Superior temporal gyrus (tissue), 1 donor: Measurements from ENCODE around the gene KBTBD8.
A peak's percentile ranks its signal among the peaks of the same experiment; 100 is the strongest.

ENCODE experiments used
- DNase-seq: peaks from one replicate; pipeline ENCODE4 v3.0.0-alpha.2; 2016; ENCODE audit errors: extremely low spot score

KBTBD8 gene, protein sequence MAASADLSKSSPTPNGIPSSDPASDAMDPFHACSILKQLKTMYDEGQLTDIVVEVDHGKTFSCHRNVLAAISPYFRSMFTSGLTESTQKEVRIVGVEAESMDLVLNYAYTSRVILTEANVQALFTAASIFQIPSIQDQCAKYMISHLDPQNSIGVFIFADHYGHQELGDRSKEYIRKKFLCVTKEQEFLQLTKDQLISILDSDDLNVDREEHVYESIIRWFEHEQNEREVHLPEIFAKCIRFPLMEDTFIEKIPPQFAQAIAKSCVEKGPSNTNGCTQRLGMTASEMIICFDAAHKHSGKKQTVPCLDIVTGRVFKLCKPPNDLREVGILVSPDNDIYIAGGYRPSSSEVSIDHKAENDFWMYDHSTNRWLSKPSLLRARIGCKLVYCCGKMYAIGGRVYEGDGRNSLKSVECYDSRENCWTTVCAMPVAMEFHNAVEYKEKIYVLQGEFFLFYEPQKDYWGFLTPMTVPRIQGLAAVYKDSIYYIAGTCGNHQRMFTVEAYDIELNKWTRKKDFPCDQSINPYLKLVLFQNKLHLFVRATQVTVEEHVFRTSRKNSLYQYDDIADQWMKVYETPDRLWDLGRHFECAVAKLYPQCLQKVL

DNA sequence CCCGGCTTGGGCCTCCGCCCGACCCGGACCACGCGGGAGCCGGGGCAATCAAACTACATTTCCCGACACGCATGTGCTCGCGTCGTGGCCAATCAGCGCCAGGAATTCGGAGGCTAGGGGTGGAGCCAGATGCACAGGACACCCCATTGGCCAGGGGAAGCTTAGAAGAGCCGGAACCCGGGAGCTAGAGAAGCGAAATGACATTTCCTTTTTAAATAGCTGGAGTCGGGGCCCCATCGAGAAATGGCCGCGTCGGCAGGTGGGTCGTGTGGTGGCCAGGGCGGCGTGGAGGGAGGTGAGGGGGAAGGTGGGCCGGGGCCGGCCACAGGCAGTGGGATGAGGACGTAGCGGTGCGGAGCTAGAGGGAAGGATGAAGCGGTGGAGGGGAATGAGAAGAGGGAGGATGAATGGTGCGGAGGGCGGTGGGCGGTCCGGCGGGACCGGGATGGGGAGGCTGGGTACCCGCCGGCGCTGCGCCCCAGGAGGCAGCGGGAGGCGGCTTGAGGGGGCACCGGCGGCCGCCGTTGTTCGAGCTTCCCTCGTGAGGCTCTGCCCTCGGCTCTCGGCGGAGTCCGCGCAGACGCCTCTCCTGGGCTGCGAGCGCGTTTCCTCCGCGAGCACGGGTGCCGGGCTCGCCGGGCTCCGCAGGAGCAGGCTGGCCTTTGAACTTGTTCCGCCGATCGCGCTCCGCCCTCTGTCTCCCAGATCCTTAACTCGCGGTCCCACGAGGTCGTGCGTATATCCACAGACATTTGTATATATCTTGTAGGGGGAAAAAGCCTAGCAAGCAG lies at the start of gene KBTBD8:
Gene KBTBD8 (plus strand): TSS at position 195 of the 791 bp plus-strand sequence. CDS start 49 bp downstream, at position 244.
- DNase-seq: peak; percentile 100

DNA sequence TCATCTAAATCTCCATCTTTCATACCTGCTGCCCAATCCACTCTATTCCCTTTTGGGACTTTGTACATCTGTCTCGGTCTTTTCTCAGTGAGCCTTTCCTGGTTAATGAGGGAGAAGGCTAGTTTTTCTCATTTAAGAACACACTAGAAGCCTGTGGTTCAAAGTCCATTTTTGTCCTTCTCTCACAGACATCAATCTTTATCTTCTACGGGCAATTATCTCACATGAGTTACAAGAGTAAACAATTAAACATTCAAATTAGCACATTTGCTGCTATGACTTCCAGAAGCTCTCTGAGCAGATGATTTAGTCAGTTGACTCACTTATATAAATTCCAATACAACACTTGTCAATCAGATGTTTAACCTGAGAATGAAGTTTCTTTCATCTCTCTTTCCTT lies 49.3 kb upstream of the KBTBD8 start:
- DNase-seq: no peak

DNA sequence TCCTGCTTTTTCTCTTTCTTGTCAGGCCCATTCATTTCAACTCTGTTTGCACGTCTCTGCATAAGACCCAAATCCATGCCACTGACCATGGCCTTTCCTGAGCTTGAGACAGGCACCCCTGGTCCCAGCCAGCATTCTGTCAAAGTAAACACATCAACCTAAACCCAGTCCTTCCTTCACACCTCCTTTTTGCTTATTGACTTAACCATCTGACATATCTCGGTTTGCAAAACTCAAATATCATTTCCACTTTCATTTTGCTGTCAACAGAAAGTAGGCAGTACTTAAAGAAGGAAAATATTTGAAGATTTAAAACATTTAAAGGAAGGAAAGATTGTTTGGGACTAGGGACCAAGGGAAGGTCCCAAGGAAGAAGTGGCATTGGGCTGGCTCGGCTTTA lies 48.2 kb upstream of the KBTBD8 start:
- DNase-seq: no peak

DNA sequence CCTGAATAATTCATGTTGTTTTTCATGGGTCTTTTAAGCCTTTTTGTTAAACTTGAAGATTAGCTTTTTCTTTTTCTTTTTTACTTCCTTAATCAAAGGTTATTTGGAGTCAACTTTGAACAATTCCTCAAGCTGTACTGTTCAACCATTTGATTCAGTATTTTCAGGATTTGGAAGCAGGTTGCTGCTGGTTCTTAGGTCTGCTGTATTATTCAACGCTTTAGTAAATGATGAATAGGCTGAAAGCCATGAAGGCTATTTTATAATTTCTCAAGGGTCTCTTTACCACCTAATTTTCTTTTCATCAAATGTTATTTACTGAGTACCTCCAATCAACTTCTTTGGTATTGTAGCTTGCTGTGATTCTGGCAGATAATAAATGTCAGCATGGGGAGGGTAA lies 45.8 kb upstream of the KBTBD8 start:
- no peak for DNase-seq

DNA sequence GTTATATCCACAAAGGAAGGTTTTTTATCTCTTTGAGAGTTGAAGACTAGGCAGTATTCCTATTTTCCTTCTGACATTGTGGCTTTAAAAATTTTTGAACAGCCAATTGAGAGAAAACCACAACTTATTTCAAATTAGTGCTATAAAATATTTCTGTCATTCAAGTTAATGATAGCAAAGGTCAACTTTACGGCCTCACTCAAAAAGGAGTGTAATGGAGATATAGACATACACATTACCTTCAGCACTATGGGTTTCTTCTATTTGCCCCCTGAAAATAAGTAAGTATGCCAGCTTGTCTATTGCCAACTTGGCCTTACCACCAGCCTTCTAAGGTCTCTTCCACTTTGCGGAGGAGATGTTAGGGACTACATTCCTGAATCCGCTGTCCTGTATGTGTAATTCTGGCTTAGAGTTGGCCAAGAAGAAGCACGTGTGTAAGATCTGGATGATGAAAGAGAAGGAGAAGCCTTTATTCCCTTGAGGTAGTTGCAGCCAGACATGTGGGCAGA lies 44.1 kb upstream of the KBTBD8 start:
- no peak for DNase-seq

DNA sequence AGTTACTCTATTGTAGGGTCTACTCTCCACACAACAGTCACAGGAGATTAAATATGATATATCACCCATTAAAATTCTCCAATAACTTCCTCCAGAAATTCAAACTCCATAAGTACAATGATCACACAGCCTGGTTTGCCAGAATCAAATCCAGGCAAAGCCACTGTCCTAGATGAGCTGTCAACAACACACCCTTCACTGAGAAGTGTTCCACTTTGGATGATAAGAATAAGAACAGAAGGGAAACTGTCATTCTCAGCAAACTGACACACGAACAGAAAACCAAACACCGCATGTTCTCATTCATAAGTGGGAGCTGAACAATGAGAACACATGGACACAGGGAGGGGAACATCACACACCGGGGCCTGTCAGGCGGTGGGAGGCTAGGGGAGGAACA lies 41.4 kb upstream of the KBTBD8 start:
- no peak for DNase-seq

DNA sequence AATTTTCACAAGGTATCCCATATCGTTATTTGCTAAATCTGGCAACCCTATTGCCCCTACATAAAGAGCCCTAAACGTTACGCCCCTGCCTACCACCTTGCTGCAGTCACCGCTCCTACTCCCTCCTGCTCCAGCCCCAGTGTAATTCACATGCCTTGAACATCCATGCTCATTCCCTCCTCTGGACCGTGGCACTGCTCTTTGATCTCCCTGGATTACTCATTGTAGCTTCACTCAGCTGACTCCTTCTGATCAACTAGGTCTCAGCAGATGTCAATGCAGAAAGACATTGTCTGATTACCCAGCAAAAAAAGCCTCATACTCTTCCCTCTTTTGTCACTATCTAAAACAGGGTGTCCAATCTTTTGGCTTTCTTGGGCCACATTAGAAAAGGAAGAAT lies 40.7 kb upstream of the KBTBD8 start:
- no peak for DNase-seq

DNA sequence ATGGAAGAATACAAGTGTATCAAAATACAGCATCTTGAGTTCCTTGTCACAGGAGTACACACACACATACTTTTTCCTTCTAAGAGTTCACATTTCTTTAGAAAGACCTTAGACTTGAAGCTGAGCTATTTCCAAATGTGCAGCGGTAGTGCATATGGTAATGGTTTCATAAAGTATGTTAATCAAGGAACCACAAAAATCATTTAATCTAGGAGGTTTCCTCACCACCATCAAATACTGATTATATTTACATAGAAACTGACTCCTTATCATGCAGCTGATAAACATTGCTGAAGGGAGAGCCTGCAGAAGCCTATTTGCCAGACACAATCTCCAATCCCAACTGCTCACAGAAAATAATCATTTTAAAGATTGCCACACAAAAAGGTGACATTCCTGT lies 40.0 kb upstream of the KBTBD8 start:
- no peak for DNase-seq

DNA sequence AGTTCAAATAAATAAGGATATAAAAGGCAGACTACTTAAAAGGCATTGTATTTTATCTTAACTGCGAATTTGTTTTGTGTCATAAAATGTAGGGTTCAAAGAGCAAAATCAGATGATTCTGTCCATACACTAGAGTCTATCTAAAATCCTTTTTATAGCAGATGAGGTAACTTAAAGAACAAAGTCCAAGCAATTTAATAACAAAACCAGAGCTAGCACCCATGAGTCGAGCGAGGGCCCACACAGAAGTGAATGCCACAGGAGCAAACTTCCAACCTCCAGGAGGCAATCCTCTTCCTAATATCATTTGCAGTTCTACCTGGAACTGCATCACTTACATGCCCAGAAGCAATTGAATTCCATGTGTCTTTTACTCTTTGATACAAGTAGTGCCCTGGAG lies 35.4 kb upstream of the KBTBD8 start:
- no peak for DNase-seq

DNA sequence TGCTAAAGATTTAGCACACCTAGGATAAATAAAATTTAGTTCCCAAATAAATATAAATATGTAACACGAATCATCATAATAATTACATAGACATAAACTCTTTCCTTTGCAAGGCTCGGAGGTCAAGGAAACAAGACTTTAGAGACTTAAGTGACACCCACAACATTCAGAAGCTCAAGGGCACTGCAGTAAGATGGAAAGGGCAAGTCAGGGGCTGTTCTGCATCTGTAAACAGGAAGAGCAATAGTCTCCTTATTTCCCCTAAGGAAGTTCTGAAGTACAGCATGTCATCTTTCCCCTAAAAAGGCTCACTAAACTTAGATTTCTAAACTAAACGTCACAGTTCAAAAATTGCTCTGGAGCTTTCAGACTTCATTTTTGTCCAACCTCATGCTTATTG lies 26.9 kb upstream of the KBTBD8 start:
- DNase-seq: no peak

DNA sequence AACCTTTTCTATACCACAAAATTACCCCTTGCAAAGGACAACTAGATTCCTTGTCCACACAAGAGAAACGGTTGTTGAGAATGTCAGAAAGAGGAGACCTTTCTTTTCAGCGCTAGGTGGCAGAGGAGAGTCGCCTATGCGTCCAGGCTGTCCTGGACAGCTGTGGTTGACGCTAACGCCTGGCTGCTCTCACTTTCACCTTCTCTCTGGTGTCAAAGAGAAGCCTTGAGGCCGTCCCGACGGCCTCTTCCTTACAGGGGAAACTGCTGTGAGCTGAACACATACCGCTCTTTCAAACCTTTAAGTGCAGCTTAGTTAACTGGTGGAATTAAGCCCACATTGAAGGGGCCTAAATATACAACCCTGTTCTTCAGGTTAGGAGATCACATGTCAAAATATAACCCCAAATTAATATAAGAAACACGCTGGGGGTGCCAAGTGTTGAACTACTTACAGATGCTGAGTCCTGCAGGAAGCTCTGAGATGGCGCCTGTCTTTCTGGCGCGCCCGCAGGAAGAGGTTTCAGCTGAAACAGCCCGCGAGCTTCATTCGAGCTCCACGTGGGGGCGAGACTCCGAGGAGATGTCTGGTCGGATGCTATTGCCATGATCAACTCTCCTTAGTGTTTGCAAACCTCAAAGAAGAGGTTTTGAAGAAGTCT lies 26.1 kb upstream of the KBTBD8 start:
- peak; percentile 91 for DNase-seq

DNA sequence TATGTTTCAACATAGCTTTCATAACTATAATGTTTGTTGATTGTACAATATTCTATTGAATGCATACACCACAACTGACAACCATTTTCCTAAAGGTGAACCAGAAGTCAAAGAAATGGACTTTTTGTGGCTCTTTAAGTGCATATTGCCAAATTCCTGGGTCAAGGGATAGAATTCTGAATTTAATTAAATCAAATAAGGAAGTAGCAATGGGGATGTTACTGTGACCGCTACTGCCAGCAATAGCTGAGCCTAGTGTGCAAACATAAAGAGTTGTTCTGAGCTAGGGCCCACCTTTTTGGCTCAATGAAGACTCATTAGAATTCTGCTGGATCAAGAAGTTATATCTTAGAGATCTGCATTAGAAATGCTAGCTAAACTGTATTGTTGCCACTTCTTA lies 17.3 kb upstream of the KBTBD8 start:
- DNase-seq: no peak

DNA sequence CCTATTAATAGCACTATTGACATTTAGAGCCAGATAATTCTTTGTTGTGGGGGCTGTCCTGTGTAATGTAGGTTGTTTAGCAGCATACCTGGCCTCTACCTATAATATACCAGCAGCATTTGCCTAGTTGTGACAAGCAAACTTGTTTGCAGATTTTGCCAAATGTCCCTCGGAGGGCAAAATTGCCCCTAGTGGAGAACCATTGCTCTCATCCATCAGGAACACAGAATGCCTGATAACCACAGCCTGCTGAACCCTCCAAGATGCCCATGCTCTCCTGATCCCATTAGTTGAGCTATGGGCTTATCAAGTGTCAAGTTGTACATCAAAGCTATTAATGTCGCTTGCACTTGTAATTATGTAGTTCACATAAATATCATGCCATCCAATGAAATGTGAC lies 15.0 kb upstream of the KBTBD8 start:
- DNase-seq: no peak

DNA sequence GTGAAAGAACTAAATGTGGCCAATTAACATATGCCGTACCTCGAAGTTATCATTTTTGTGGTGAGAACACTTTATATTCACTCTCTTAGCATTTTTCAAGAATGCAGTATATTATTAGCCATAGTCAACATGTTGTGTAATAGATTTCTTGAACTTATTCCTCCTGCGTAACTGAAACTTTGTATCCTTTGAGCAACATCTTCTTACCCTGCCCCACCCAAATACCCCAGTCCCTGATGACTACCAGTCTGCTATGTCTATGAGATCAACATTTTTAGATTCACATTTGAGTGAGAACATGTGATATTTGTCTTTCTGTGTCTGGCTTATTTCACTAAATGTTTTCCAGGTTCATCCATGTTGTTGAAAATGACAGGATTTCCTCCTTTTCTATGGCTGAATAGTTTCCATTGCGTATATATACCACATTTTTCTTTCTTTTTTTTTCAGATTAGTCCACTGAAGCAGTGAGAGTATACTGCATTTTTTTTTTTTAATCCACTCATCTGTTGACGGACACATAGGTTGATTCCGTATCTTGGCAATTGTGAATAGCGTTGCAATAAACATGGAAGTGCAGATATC lies 12.7 kb upstream of the KBTBD8 start:
- no peak for DNase-seq

DNA sequence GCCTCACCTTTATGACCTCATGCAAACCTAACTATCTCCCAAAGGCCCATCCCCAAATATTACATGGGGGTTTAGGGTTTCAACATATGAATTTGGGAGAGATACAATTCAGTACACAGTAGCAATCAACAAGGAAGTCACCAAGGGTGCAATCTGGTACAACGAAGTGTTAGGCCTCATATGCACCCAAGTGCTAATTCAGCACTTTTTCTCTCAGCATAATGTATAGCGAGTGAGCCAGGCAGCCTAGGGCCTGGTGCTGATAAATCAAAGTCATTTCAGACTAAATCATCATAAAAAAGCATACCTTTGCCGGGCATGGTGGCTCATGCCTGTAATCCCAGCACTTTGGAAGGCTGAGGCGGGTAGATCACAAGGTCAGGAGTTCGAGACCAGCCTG lies 11.7 kb upstream of the KBTBD8 start:
- DNase-seq: no peak

DNA sequence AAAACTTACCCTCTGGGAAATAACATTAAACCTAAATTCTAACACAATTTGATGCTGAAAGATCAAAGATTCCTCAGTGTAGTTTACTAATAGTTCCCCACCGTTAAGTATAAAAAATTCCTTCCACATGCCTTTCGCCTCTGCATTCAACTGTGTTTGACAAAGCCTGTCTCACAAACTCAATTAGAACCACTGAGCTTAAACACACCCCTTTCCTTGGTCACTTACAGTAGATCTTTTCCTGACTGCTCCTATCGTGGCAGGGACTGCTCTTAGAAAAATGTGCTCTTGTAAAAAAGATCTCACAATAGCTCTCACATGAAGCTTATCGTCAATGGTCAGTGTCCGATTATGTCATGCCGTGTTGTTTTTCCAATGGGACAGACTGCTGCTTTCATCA lies 8.9 kb upstream of the KBTBD8 start:
- DNase-seq: no peak

DNA sequence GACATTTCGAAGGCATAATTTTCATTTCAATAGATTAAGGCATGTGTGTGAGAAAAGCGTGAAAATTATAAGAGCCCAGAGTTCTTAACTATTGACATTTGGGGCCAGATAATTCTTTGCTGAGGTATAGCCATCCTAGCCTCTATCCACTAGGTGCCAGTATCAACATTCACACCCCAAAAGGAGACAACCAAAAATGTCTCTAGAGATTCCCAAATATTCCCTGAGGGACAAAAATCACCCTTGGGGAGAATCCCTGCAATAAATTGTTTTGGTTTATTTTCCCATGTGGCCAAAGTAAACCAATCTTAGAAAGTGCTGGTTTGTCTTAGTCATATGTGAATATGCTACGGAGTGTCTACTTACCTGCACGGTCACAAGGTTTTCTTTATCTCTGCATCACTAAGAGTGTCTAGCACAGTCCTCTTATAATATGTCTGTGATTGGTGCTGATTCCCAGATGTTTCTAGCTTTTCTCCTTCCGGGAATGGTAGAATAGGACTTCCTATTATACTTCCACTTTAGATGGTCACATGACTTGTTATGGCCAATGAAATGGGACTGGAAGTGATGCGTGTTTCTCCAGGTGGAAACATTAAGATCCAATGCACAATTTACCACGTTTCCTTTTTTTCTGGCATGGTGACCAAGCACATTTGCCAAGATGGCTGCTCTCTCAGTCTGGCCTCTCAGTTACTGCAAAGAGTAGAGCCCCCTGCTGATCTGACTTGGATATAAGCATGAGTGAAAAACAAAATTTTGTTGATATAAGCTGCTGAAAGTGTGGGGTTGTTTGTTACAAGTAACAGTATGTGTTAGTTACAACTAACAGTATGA lies 8.0 kb upstream of the KBTBD8 start:
- no peak for DNase-seq

DNA sequence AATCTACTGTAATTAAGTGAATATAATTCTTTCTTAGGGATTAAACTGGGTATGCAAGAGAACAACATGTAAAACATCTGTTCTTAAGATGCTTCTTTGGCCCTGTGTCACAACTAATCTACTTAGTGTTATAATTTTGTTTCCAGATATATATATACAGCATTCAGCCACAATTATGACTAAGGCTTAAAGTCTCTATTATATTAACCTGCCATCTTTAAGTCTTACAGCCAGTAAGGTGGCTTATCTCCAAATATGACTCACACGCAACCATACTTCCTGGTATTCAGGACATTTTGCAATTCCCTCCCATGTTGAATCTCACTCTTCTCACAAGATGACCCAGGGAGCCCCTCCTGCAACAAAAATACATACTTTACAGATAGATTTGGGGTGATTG lies 6.6 kb upstream of the KBTBD8 start:
- no peak for DNase-seq

DNA sequence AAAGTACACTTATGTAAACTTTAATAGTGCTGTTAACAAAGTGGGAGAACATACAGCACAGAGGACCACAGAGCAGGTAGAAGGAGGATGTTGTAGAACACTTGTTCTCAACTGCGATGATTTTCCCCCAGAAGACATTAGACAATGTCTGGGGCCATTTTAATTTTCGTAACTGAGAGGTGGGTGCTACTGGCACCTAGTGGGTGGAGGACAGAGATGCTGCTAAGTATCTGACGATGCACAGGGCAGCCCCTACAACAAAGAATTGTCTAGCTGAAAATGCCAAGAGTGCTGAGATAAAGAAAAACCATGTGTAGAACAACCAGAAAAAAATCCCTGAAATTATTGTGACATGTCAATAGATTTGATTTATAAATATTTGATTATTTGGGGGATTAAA lies 5.0 kb upstream of the KBTBD8 start:
- no peak for DNase-seq

DNA sequence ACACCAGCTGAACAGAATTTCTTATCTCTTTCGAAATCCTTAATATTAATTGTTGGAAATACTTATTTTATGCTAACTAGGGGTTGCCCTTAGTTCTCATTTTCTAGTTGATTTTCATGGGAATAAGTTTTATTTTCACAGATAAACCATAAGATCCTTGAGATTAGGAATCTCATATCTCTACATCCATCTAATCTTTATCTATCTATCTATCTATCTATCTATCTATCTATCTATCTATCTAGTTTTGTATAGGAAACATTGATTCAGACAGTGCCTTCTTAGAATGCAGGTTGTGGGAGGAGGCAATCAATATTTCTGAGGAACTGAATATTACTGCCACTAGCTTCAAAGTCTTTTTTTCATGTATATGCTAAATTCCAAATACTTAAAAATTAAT lies 3.5 kb upstream of the KBTBD8 start:
- no peak for DNase-seq

DNA sequence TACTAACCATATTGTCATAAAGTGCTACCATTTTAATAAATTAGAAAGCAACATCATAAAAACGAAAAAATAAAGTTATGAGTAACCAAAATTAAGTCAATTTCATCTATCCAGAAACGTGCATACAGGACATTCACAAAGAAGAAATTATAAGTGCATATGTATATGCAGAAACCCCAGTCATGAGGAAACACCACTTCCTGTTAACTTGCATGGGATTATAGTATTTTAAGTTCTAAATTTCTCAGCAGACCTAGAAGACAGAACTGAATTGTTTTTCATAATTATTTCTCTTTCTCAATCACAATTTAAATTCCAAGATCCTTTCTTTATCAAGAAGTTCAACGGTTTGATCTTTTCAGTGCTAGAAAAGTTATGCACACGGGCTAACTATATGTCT lies 1.4 kb upstream of the KBTBD8 start:
- DNase-seq: no peak
